Mucosa of descending colon (tissue), 3 donors: ENCODE data around the gene PDE4B. TPM values are rescaled to one million over a fixed set of nuclear protein-coding genes. Genes with fewer than 3 reads are reported as not detected.

Source experiments
- ATAC-seq: fragments of 200-7000 bp; cut with Tn5 transposase; one replicate; pipeline ENCODE4 v1.9.1; 2020; ENCODE audit warnings: mild to moderate bottlenecking, moderate library complexity
- DNase-seq, 3 donors: peaks; one replicate each; pipeline ENCODE4 v3.0.0-alpha.2; 2020
- H3K36me3 ChIP-seq: fragments of 200-600 bp; one replicate; pipeline ENCODE4 v1.8.0; 2021; ENCODE audit warnings: low read depth, mild to moderate bottlenecking
- H3K4me1 ChIP-seq: fragments of 200-600 bp; one replicate; pipeline ENCODE4 v1.8.0; 2021; ENCODE audit warnings: low read depth, mild to moderate bottlenecking
- H3K4me3 ChIP-seq: fragments of 200-600 bp; one replicate; pipeline ENCODE4 v1.8.0; 2021; ENCODE audit warnings: mild to moderate bottlenecking
- H3K9me3 ChIP-seq: fragments of 200-600 bp; one replicate; pipeline ENCODE4 v1.8.0; 2021; ENCODE audit warnings: mild to moderate bottlenecking
- intact Hi-C, 2 donors: fragments of 100-400 bp; cut with DNase I in 1 of 2; cut with micrococcal nuclease in 1 of 2; formaldehyde crosslinking; loops; one replicate each; pipeline versions ENCODE4 v1.11.0 to v1.11.1; 2022; cut with DNase I, micrococcal nuclease
- total RNA-seq, 3 donors: library from RNA; stranded (reverse); fragmentation: NEBNext Ultra II Directional in 2 of 3; extraction: Animal tissue kit (Norgen Biotek cat#: 25700) in 2 of 3; gene quantifications; one replicate each; pipeline versions ENCODE4 v1.2.1 to v1.2.4, GENCODE V29; 2021 to 2023
- TF ChIP-seq, protein P1 (sequence below): fragments of 200-600 bp; IDR thresholded peaks from one replicate; pipeline ENCODE4 v1.8.0; 2022; ENCODE audit warnings: antibody characterized with exemption, mild to moderate bottlenecking
- donor health status: DM: no; HTN: no; CAD: no; lungs with moderate emphysema.
- donor health status: DM: no; HTN: no; CAD: no.
- donor health status: DM: no; HTN: yes; CAD: no.

PDE4B gene
- total RNA-seq, 3 donors from 2014 or later: 3.4 to 6.6 (median 4.9) TPM

- no peaks in the 10 kb centered on the region for H3K36me3 ChIP-seq
- intact Hi-C loops: loop anchor here (5.0 kb wide), 2 partner anchors 62 to 72 kb away; no protein-coding TSS in a partner anchor
- H3K9me3 ChIP-seq: no peaks in the 10 kb centered on the region
- ATAC-seq (no peak), DNase-seq (no peak)
- TF ChIP-seq, protein P1, sequence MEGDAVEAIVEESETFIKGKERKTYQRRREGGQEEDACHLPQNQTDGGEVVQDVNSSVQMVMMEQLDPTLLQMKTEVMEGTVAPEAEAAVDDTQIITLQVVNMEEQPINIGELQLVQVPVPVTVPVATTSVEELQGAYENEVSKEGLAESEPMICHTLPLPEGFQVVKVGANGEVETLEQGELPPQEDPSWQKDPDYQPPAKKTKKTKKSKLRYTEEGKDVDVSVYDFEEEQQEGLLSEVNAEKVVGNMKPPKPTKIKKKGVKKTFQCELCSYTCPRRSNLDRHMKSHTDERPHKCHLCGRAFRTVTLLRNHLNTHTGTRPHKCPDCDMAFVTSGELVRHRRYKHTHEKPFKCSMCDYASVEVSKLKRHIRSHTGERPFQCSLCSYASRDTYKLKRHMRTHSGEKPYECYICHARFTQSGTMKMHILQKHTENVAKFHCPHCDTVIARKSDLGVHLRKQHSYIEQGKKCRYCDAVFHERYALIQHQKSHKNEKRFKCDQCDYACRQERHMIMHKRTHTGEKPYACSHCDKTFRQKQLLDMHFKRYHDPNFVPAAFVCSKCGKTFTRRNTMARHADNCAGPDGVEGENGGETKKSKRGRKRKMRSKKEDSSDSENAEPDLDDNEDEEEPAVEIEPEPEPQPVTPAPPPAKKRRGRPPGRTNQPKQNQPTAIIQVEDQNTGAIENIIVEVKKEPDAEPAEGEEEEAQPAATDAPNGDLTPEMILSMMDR: no peak
- peaks cover 12% of the 10 kb centered on the region for H3K4me1 ChIP-seq
- no peak overlapping the region for H3K4me3 ChIP-seq
These were observed 541.6 kb downstream of the PDE4B start for GRCh38 chr1:66334318-66334717.

- Histone ChIP-seq H3K4me1 (peaks cover 12% of the 10 kb centered on the region), H3K9me3 (no peaks in the 10 kb centered on the region), H3K4me3 (no peak overlapping the region), H3K36me3 (no peaks in the 10 kb centered on the region)
- intact Hi-C loops: no loop called here
- TF ChIP-seq, protein P1: no peak
- ATAC-seq (no peak), DNase-seq (no peak)
These were observed 542.4 kb downstream of the PDE4B start for GRCh38 chr1:66335125-66335524.

GRCh38 chr1:66335859-66336640 is 543.4 kb downstream of the PDE4B start:
- Histone ChIP-seq H3K4me3 (no peak overlapping the region), H3K36me3 (no peaks in the 10 kb centered on the region), H3K4me1 (peaks cover 7% of the 10 kb centered on the region), H3K9me3 (no peaks in the 10 kb centered on the region)
- ATAC-seq (peak; percentile 70), DNase-seq (peak; percentile 45 to 71 (median 64))
- intact Hi-C loops: no loop called here
- TF ChIP-seq, protein P1: no peak

GRCh38 chr1:66336641-66336990 is 543.9 kb downstream of the PDE4B start:
- DNase-seq (no peak), ATAC-seq (no peak)
- intact Hi-C loops: no loop called here
- TF ChIP-seq, protein P1: no peak
- Histone ChIP-seq H3K4me3 (no peak overlapping the region), H3K9me3 (no peaks in the 10 kb centered on the region), H3K4me1 (peaks cover 2% of the 10 kb centered on the region), H3K36me3 (no peaks in the 10 kb centered on the region)

DNA sequence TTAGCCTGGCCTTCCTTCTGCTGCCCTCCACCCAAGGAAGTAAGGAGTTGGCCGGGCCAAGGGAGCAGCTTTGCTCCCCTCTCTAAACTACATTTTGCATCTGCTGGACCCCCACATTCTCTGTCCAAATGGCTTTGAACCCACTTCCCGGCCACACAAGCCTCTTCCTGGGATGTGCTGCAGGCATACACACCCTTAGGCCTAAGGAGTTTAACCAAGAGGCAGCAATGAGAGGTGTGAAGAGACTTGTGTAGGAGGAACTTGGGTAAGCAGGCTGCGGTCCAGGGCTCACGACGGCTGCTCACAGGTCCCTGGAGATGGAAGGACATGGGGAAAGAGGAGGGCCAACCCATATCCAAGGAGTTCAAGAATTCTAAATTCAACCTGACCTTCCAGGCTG is 544.6 kb downstream of the PDE4B start:
- no peaks in the 10 kb centered on the region for H3K36me3 ChIP-seq
- intact Hi-C loops: no loop called here
- DNase-seq (peak in 1 of 3 donors; percentile 57), ATAC-seq (no peak)
- no peaks in the 10 kb centered on the region for H3K9me3 ChIP-seq
- TF ChIP-seq, protein P1: no peak
- H3K4me3 ChIP-seq: no peak overlapping the region
- no peaks in the 10 kb centered on the region for H3K4me1 ChIP-seq
